ENCODE results near the gene INHBB.

GRCh38 chr2:120343433-120344105 is 2.4 kb upstream of the INHBB start:
- TF ChIP-seq CTCF (IDR thresholded peaks at IDR 0.05) (peak; percentile 54 to 74 (median 64)), EP300 (IDR thresholded peaks at IDR 0.05) (no peak)
